T-helper 22 cell (primary cell): Measurements from ENCODE around the gene PINK1.

ENCODE experiments used
- DNase-seq: peaks from one replicate; pipeline ENCODE4 v3.0.0-alpha.2; 2020; ENCODE audit warnings: low read depth

PINK1 gene

GRCh38 chr1:20610970-20611369, 22.3 kb upstream of the PINK1 start:
- DNase-seq = no peak

GRCh38 chr1:20611652-20612051, 21.6 kb upstream of the PINK1 start:
- DNase-seq = no peak

GRCh38 chr1:20612221-20612746, 21.0 kb upstream of the PINK1 start:
- DNase-seq = no peak

GRCh38 chr1:20614131-20614579, 19.1 kb upstream of the PINK1 start:
- DNase-seq = no peak

- no peak for DNase-seq
Measured at GRCh38 chr1:20615946-20616846, 17.1 kb upstream of the PINK1 start.

GRCh38 chr1:20616847-20617487, 16.3 kb upstream of the PINK1 start:
- no peak for DNase-seq

- no peak for DNase-seq
Measured at GRCh38 chr1:20618550-20618949, 14.7 kb upstream of the PINK1 start.

- DNase-seq = no peak
Measured at GRCh38 chr1:20619999-20620398, 13.3 kb upstream of the PINK1 start.

- no peak for DNase-seq
Measured at GRCh38 chr1:20621012-20621411, 12.2 kb upstream of the PINK1 start.

GRCh38 chr1:20624709-20625108, 8.5 kb upstream of the PINK1 start:
- no peak for DNase-seq

- no peak for DNase-seq
Measured at GRCh38 chr1:20625176-20626097, 7.8 kb upstream of the PINK1 start.

- DNase-seq = no peak
Measured at GRCh38 chr1:20626098-20626427, 7.2 kb upstream of the PINK1 start.

- DNase-seq = no peak
Measured at GRCh38 chr1:20626524-20626923, 6.7 kb upstream of the PINK1 start.

- no peak for DNase-seq
Measured at GRCh38 chr1:20630729-20631128, 2.5 kb upstream of the PINK1 start.

- DNase-seq = no peak
Measured at GRCh38 chr1:20632386-20632785, 872 bp upstream of the PINK1 start.

- DNase-seq = no peak
Measured at GRCh38 chr1:20634065-20634593, 871 bp downstream of the PINK1 start.

GRCh38 chr1:20634594-20635084, 1.4 kb downstream of the PINK1 start:
- no peak for DNase-seq

- no peak for DNase-seq
Measured at GRCh38 chr1:20636785-20637347, 3.6 kb downstream of the PINK1 start.

- no peak for DNase-seq
Measured at GRCh38 chr1:20640183-20640597, 6.9 kb downstream of the PINK1 start.

- no peak for DNase-seq
Measured at GRCh38 chr1:20641975-20642374, 8.7 kb downstream of the PINK1 start.

GRCh38 chr1:20643080-20643479, 9.8 kb downstream of the PINK1 start:
- no peak for DNase-seq
